MCF 10A (cell line): ENCODE results near the gene FAM219B. TPM values are rescaled to one million over a fixed set of nuclear protein-coding genes. Genes with fewer than 3 reads are reported as not detected.
"Not testable (repeated sequence)": the region's sequence is repeated elsewhere in the genome, so short reads cannot be mapped to it uniquely, and the experiment has no call there.

ENCODE experiments used
- BruUV-seq: library from RNA; stranded (reverse); fragments of 400-500 nt; replicated peaks from 2 replicates; lab custom pipeline; 2021; lab: Mats Ljungman, UMichigan
- CTCF ChIA-PET: fragments of 300-600 bp; sonication (Branson Sonifier 250); formaldehyde crosslinking; extraction: SDS; loops from one replicate; lab custom pipeline; 2021; ENCODE audit warnings: antibody characterized with exemption, inconsistent platforms; lab: Yijun Ruan, JAX
- POLR2A ChIA-PET: fragments of 300-600, 350-650 bp; sonication (Branson Sonifier 250); formaldehyde crosslinking; extraction: SDS; loops from one replicate; lab custom pipeline; 2020; ENCODE audit warnings: antibody characterized with exemption, inconsistent platforms; lab: Yijun Ruan, JAX
- DNase-seq: peaks from one replicate; pipeline ENCODE4 v3.0.0-alpha.2; 2018; ENCODE audit not compliant: unreplicated experiment
- H3K27ac Mint-ChIP-seq: one replicate; pipeline ENCODE4 v1.8.0; 2022; ENCODE audit warnings: mild to moderate bottlenecking, low read depth, mixed read lengths; ENCODE audit not compliant: unreplicated experiment
- H3K27me3 Mint-ChIP-seq: one replicate; pipeline ENCODE4 v1.8.0; 2022; ENCODE audit warnings: mixed read lengths; ENCODE audit not compliant: insufficient read depth, unreplicated experiment
- H3K36me3 Mint-ChIP-seq: one replicate; pipeline ENCODE4 v1.8.0; 2022; ENCODE audit warnings: mild to moderate bottlenecking, moderate library complexity, mixed read lengths; ENCODE audit not compliant: insufficient read depth, unreplicated experiment
- H3K4me1 Mint-ChIP-seq: one replicate; pipeline ENCODE4 v1.8.0; 2022; ENCODE audit warnings: mixed read lengths; ENCODE audit not compliant: insufficient read depth, unreplicated experiment
- H3K4me3 Mint-ChIP-seq: one replicate; pipeline ENCODE4 v1.8.0; 2022; ENCODE audit warnings: mild to moderate bottlenecking, moderate library complexity, mixed read lengths; ENCODE audit not compliant: unreplicated experiment
- H3K9me3 Mint-ChIP-seq: one replicate; pipeline ENCODE4 v1.8.0; 2022; ENCODE audit warnings: mixed read lengths; ENCODE audit not compliant: unreplicated experiment
- CTCF ChIP-seq: fragments of 200-600 bp; IDR thresholded peaks from one replicate; pipeline ENCODE4 v1.8.0; 2022; ENCODE audit warnings: antibody characterized with exemption, mild to moderate bottlenecking; ENCODE audit not compliant: unreplicated experiment
- intact Hi-C: fragments of 100-400 bp; cut with micrococcal nuclease; formaldehyde crosslinking; loops from 2 replicates; pipeline ENCODE4 v1.14.1; 2022
- total RNA-seq: library from RNA; stranded (reverse); gene quantifications from 2 replicates; pipeline ENCODE4 v1.2.3, GENCODE V29; 2022

FAM219B gene
- total RNA-seq, 1 experiment from 2014 or later = 62.9 TPM

DNA sequence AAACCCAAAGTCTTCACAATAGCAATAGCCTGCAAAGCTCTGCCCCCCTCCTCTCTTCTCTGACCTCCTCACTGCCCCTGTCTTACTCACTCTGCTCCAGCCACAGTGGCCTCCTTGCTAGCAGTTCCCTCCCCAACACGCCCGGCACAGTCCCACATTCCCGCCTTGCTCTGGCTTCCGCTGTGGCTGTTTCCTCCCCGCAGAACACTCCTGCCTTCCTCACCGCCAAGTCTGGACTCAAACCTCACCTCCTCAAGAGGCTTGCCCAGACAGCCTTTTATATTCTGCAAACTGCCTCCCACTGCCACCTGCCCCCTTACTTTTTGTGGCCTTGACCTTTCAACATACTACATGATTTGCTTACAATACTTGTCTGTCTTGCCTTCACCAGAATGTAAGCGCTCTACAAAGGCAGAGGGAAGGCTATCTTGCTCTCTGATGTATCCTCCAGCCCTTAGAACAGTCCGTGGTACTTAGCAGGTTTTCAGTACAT is 17.2 kb downstream of the FAM219B start:
- POLR2A ChIA-PET = interaction anchor here (0.7 to 3.3 kb wide), 7 partner anchors 9 to 566 kb away, joined by 3 to 16 read pairs (median 4); partner anchors contain the start of gene FAM219B
- DNase-seq = no peak
- CTCF ChIA-PET = interaction anchor here (0.8 to 5.0 kb wide), 2 partner anchors 12 to 28 kb away, joined by 4 to 38 read pairs; no protein-coding TSS in a partner anchor
- intact Hi-C loops = no loop called here
- H3K9me3 Mint-ChIP-seq = no peaks in the 10 kb centered on the region
- BruUV-seq = no TSS peak
- H3K27me3 Mint-ChIP-seq = no peaks in the 10 kb centered on the region
- peak overlapping the region; percentile 79 for H3K4me3 Mint-ChIP-seq
- peaks cover 24% of the 10 kb centered on the region for H3K36me3 Mint-ChIP-seq
- H3K27ac Mint-ChIP-seq = peak overlapping the region; percentile 11
- H3K4me1 Mint-ChIP-seq = peaks cover 30% of the 10 kb centered on the region
- no peak for TF ChIP-seq CTCF

DNA sequence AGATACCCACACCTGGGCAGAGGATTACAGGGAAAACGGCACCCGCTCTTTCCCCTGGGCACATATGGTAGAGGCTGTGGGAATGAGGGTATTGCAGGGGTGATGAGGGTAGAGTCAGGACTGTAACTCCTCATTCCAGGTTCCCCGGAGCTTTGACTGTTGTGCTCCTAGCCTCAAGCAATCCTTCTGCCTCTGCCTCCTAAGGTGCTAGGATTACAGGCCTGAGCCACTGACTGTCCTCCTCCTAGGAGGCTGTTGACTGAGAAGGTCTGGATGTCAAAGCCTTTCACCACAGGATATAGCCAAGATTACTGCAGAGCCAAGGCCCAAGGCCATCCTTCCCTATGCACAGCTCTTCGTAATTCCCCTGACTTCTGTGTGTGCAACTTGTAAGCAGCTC is 17.9 kb downstream of the FAM219B start:
- CTCF ChIA-PET = interaction anchor here (0.6 to 5.0 kb wide), 3 partner anchors 12 to 88 kb away, joined by 3 to 38 read pairs (median 4); no protein-coding TSS in a partner anchor
- no peak for TF ChIP-seq CTCF
- Mint-ChIP-seq H3K4me3 (no peak overlapping the region), H3K4me1 (peaks cover 30% of the 10 kb centered on the region), H3K36me3 (peaks cover 20% of the 10 kb centered on the region), H3K9me3 (no peaks in the 10 kb centered on the region), H3K27me3 (no peaks in the 10 kb centered on the region), H3K27ac (no peak overlapping the region)
- intact Hi-C loops = no loop called here
- POLR2A ChIA-PET = interaction anchor here (2.6 to 3.3 kb wide), 2 partner anchors 18 kb away, joined by 16 read pairs; partner anchors contain the start of gene FAM219B
- no TSS peak for BruUV-seq
- no peak for DNase-seq

- ChIA-PET POLR2A (interaction anchor here (0.6 kb wide), 1 partner anchor 20 kb away, joined by 3 read pairs; no protein-coding TSS in a partner anchor), CTCF (interaction anchor here (0.6 to 5.0 kb wide), 5 partner anchors 9 to 508 kb away, joined by 3 to 38 read pairs (median 4); no protein-coding TSS in a partner anchor)
- H3K9me3 Mint-ChIP-seq, intact Hi-C loops, H3K27ac Mint-ChIP-seq, H3K4me3 Mint-ChIP-seq, DNase-seq, BruUV-seq, H3K27me3 Mint-ChIP-seq: not testable (repeated sequence)
- peaks cover 21% of the 10 kb centered on the region for H3K4me1 Mint-ChIP-seq
- H3K36me3 Mint-ChIP-seq = peaks cover 10% of the 10 kb centered on the region
Observed at GRCh38 chr15:74887537-74888193, 19.0 kb downstream of the FAM219B start.

- H3K4me1 Mint-ChIP-seq = peaks cover 17% of the 10 kb centered on the region
- BruUV-seq = no TSS peak
- POLR2A ChIA-PET = interaction anchor here (1.3 kb wide), 1 partner anchor 29 kb away, joined by 5 read pairs; no protein-coding TSS in a partner anchor
Observed at GRCh38 chr15:74885461-74885860, 21.2 kb downstream of the FAM219B start.

More at GRCh38 chr15:74885461-74885860, 21.2 kb downstream of the FAM219B start:
- Mint-ChIP-seq H3K36me3 (peaks cover 7% of the 10 kb centered on the region), H3K27me3 (no peaks in the 10 kb centered on the region), H3K4me3 (no peak overlapping the region), H3K9me3 (no peaks in the 10 kb centered on the region), H3K27ac (no peak overlapping the region)
- no peak for TF ChIP-seq CTCF
- intact Hi-C loops = no loop called here
- no peak for DNase-seq
- CTCF ChIA-PET = interaction anchor here (3.0 to 3.1 kb wide), 2 partner anchors 16 to 113 kb away, joined by 8 to 13 read pairs; no protein-coding TSS in a partner anchor
